DMS153 (cell line): Measurements from ENCODE around the gene GAB1.

ENCODE experiments used
- DNase-seq: peaks from one replicate; lab custom pipeline; 2025; lab: John Stamatoyannopoulos, UW

GAB1 gene

DNA sequence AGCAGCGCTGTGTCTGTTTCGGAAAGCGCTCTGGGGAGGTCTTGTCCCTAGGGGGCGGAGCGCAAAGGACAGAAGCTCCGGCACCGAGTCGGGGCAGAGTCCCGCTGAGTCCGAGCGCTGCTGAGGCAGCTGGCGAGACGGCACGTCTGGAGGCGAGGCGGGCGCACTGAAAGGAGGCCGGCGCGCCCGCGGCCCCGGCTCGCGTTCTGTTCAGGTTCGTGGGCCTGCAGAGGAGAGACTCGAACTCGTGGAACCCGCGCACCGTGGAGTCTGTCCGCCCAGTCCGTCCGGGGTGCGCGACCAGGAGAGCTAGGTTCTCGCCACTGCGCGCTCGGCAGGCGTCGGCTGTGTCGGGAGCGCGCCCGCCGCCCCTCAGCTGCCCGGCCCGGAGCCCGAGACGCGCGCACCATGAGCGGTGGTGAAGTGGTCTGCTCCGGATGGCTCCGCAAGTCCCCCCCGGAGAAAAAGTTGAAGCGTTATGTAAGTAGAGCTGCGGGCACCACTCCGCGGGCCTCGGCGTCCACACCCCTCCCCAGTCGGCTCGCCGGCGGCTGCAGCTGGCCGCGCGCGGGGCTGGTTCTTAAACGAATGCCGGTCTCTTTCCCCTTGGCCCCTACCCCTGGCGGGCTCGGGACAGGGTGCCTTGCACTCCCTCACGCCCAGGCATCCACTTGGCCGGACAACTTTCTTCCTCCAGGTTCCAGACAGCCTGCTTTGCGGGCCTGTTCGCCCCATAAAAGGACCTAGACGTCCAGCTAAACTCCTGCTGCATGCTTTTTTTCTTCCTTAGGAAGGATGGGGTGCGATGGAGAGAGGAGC lies at the start of gene GAB1:
Gene GAB1 (plus strand): TSS at position 96 of the 819 bp plus-strand sequence. CDS start 313 bp downstream, at position 409.
- peak; percentile 29 for DNase-seq

GRCh38 chr4:143287572-143287923 lies 49.1 kb upstream of the GAB1 start:
- DNase-seq: no peak

GRCh38 chr4:143288171-143288570 lies 48.5 kb upstream of the GAB1 start:
- DNase-seq: no peak

DNA sequence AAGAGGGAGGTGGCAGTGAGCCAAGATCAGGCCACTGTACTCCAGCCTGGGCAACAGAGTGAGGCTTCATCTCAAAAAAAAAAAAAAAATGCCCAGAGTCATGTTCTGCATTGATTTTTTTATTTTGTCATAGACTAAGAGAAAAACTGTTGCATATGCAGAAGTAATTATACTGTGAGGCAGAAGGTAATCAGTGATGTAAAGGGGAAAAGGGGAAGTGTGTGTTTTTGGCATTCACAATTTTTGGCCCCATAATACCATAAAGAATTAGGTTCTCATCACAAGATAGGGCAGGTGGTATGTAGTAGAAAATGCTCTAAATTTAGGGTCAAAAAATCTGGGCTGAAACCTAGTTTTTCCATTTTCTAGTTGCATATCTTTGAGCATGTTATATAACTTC lies 47.3 kb upstream of the GAB1 start:
- no peak for DNase-seq

- DNase-seq: no peak
These were observed 45.4 kb upstream of the GAB1 start for GRCh38 chr4:143291314-143291713.

DNA sequence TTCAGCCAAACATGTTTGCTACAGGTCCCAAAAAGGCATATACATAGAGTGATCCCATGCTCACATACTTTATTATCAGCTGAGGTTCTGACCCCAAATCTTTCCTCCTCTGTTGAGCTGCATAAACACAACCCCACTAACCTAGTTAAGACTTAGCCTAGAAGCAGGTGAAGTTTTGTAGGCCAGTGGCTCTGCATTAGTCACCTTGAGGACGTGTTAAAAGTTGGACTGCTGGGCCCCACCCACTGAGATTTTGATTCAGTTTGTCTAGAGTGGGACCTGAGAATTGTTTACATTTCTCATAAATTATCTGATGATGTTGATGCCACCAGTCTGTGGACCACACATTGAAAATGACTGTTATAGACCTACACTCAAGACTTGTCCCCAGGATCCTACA lies 43.8 kb upstream of the GAB1 start:
- DNase-seq: no peak

DNA sequence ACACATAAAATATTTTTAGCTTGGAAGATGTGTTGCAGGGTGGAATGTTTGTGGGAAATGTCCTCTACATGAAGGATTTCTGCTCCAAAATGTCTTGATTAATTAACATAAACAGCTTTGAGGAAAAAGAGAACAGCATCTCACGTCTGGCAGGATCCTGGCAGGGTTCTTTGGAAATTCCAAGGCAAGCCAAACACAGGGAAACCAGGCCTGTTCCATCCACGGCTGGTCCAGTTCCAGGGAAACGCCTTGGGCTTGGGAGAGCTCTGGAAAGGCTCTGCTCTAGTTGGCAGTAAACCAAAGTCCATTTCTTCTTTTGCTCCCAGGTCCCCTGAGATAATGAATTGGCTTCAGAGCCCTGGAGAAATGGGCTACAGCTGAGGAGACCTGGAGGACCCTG lies 42.4 kb upstream of the GAB1 start:
- DNase-seq: no peak

DNA sequence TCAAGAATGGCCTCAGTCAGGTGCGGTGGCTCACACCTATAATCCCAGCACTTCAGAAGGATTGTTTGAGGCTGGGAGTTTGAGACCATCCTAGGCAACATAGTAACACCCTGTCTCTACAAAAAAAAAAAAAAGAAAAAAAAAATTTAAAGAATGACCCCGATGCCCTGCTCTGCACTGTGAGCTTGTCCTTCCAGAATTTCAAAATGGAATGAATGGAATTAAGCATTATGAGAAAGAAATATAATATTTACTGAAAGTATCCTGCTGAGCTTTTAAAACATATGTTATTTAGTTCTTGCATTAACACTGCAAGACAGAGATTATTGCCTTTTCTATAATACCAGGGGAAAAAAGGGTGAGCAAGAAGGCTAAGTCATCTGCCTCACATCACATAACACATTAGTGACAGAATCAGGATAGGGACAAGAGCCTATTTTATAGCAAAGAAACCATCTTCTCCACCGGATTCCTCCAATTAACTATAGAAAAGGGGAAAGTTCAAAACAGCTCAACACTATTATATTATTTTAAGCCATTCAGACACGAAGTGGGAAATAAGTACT lies 41.9 kb upstream of the GAB1 start:
- DNase-seq: no peak

GRCh38 chr4:143296397-143297067 lies 40.1 kb upstream of the GAB1 start:
- DNase-seq: no peak

- no peak for DNase-seq
These were observed 35.8 kb upstream of the GAB1 start for GRCh38 chr4:143300860-143301259.

GRCh38 chr4:143302536-143302935 lies 34.1 kb upstream of the GAB1 start:
- no peak for DNase-seq

- no peak for DNase-seq
These were observed 29.9 kb upstream of the GAB1 start for GRCh38 chr4:143306788-143307187.

GRCh38 chr4:143307531-143307930 lies 29.1 kb upstream of the GAB1 start:
- no peak for DNase-seq

DNA sequence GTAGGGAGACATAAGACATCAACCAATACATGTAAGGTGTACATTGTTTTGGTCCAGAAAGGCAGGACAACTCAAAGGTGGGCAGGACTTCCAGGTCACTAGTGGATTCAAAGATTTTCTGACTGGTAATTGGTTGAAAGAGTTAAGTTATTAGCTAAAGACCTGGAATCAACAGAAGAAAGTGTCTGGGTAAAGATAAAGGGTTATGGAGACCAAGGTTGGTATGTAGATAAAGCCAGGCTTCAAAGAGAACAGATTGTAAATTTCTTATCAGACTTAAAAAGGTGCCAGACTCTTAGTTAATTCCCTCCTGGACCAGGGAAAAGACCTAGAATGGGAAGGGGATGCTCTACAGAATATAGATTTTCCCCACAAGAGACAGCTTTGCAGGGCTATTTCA lies 28.3 kb upstream of the GAB1 start:
- no peak for DNase-seq

DNA sequence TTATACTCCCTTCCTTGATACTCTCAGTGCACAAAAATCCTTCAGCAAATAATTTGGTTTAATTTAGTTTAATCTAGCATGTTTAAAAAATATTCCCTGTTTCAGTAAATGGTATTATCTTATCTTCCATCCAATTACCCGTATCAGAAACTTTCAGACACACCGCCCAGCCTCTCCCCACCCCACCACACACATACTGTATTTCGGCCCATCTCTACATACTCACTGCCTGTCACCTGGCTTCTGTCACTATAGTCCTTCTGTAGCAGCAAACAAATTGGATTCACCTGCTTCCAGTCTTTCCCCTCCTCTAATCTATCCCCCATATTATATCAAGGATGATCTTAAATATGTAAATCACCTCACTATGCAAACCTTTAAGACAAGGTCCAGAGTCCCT lies 24.8 kb upstream of the GAB1 start:
- DNase-seq: no peak

GRCh38 chr4:143313521-143313920 lies 23.2 kb upstream of the GAB1 start:
- DNase-seq: no peak

DNA sequence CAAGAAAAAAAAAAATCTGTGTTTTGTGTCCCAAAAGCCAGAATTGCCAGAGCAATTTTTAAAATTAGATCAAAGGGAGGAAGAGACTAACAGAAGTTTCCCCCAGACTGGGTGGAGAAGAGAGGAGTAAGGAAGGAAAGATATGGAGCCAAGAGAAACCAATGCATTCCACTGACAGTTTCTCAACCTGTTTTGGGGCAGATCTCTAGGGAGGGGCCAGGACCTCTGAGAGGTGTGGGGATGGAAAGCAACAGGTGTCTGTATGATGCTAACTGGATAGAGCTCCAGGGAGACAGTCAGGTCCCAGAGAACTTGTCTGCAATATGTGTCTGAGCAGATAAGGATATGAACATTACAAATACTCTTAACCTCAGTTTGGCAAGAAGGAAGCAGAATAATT lies 22.7 kb upstream of the GAB1 start:
- no peak for DNase-seq

- no peak for DNase-seq
These were observed 16.6 kb upstream of the GAB1 start for GRCh38 chr4:143320113-143320512.

DNA sequence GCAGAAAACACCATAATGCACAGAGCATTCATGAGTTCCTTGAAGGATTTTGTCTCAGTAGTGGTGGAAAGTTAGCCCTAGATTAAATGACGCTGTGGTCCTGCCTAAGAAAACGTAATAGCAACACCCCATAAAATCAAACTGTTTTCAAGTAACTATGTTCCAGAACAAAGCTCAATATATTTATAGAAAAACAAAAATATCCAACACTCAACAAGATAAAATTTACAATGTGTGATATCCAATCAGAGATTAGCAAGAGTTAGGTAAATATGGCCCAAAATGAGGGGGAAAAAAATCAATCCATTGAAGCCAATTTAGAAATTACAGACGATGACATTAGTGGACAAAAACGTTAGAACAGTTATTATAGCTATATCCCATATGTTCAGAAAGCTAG lies 9.9 kb upstream of the GAB1 start:
- no peak for DNase-seq

- no peak for DNase-seq
These were observed 6.7 kb upstream of the GAB1 start for GRCh38 chr4:143329985-143330384.

GRCh38 chr4:143335979-143336780 lies 496 bp upstream of the GAB1 start:
- DNase-seq: peak; percentile 58

GRCh38 chr4:143337600-143338287 lies 1.1 kb downstream of the GAB1 start:
- DNase-seq: no peak
